GM18519 (cell line): Measurements from ENCODE around the gene CCDC12.

Experiments used
- ATAC-seq: cut with Tn5 transposase; IDR thresholded peaks from one replicate; pipeline ENCODE4 v1.9.1; 2021; ENCODE audit warnings: mild to moderate bottlenecking, moderate library complexity; ENCODE audit not compliant: unreplicated experiment, low FRiP score

The CCDC12 gene

GRCh38 chr3:46997453-46998091, 21.0 kb upstream of the CCDC12 start:
- no peak for ATAC-seq

- ATAC-seq: no peak
Measured at GRCh38 chr3:46996689-46997452, 20.3 kb upstream of the CCDC12 start.

GRCh38 chr3:46995901-46996562, 19.5 kb upstream of the CCDC12 start:
- no peak for ATAC-seq

- no peak for ATAC-seq
Measured at GRCh38 chr3:46994801-46995731, 18.5 kb upstream of the CCDC12 start.

- no peak for ATAC-seq
Measured at GRCh38 chr3:46993986-46994385, 17.4 kb upstream of the CCDC12 start.

- ATAC-seq: no peak
Measured at GRCh38 chr3:46993292-46993691, 16.7 kb upstream of the CCDC12 start.

GRCh38 chr3:46992231-46992630, 15.7 kb upstream of the CCDC12 start:
- no peak for ATAC-seq

- ATAC-seq: no peak
Measured at GRCh38 chr3:46991406-46992165, 15.0 kb upstream of the CCDC12 start.

- ATAC-seq: no peak
Measured at GRCh38 chr3:46990573-46991374, 14.2 kb upstream of the CCDC12 start.

GRCh38 chr3:46989146-46989810, 12.7 kb upstream of the CCDC12 start:
- ATAC-seq: no peak

- ATAC-seq: no peak
Measured at GRCh38 chr3:46988616-46989015, 12.1 kb upstream of the CCDC12 start.

- ATAC-seq: no peak
Measured at GRCh38 chr3:46987743-46988401, 11.3 kb upstream of the CCDC12 start.

GRCh38 chr3:46987319-46987742, 10.8 kb upstream of the CCDC12 start:
- no peak for ATAC-seq

GRCh38 chr3:46986782-46987310, 10.3 kb upstream of the CCDC12 start:
- no peak for ATAC-seq

- no peak for ATAC-seq
Measured at GRCh38 chr3:46986055-46986730, 9.6 kb upstream of the CCDC12 start.

GRCh38 chr3:46985588-46985987, 9.0 kb upstream of the CCDC12 start:
- no peak for ATAC-seq
